HuH-7.5 (cell line): ENCODE data around the gene ABCG5.

Experiments
- DNase-seq: peaks from one replicate; pipeline ENCODE4 v3.0.0; 2011; ENCODE audit warnings: low spot score

ABCG5 gene

DNA sequence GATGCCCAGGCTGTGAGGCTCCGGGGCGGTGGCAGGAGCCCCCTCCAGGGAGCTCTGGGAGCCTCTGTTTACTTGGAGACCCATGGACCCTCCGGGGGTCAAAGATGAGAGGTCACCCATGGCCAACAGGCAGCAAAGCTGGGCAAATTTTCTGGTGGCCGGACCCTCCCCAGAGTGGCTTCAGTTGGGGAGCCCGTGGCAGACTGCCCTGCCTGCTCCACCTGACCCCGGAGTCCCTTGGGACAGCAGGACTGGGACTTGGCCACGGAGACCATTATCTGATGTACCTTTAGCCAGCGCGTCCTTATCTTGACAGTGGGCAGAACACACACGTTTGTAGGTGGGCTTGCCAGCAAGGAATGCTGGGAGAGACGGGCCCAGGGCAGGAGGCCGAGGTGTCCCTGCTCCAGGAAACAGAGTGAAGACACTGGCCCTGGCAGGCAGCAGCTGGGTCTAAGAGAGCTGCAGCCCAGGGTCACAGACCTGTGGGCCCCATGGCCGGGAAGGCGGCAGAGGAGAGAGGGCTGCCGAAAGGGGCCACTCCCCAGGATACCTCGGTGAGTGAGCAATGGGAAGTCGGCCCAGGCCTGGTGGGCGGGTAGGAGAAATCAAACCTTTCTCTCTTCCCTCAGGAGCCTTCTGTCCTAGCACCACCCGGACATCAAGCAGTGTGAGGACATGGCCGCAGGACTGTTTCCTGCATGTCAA lies at the start of gene ABCG5, which contains the start of gene ABCG8:
TSS of gene ABCG5 (minus strand) at position 280 of the 708 bp plus-strand sequence. CDS start at position 120, 160 bp downstream.
TSS of gene ABCG8 (plus strand) at position 412 of the 708 bp plus-strand sequence. CDS start at position 495, 83 bp downstream.
- no peak for DNase-seq

DNA sequence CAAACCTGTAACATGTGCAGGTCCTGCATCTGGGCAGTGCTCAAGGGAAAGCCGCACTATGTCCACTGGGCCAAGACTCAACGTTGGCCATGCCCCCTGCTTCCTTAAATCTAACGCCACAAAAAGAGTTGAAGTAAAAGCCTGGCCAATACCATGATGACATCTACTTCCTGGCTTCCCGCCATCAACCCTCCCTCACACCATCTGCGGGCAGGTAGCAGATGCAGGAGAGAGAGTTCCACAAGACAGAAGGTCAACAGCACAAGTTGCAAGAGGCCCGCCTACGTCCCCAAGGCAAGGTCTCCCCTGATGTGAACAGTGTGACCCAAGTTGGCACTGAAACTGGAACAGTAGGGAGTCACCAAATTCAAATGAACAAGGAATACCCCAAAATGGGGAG lies 48.5 kb upstream of the ABCG5 start:
- no peak for DNase-seq

DNA sequence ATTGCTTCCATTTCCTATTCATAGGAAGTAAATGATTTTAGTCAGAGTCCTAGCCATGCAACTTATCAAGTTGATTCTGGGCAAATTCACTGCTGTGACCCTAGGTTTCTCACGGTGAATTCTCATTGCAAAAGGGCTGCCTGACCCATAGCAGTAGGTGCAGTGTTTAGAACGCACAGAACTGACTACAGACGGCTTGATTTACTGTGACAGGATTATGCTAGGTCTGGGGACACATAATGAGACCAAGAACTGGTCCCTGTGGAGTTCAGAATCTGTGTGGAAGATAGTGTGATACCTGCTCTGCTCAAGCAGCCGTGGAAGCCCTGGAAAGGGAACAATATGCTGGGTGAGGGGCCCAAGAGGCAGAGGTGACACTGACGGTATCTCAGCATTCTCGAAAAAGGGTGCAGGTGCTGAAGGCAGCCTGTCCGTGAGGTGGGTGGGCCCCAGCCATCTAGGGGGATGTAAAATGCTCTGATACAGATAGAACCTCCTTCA lies 46.5 kb upstream of the ABCG5 start:
- DNase-seq = no peak

DNA sequence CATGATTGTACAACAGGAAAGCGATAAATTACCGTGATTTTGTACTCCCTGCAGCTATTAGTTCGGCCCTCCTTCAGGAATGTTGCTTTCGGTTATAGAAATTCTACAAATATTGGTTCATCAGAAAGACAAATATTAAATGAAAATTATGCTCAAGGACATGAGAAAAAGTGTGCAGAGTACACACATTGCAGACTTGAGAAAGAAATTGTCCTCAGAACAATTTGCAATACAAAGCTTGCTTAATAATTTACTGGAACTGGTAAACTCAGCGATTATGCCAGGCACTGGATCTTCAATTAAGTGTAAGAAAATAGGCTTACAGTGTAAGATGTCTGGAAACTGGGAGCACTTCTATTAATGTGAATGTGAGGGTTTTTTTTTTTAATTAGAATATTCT lies 46.0 kb upstream of the ABCG5 start:
- no peak for DNase-seq

DNA sequence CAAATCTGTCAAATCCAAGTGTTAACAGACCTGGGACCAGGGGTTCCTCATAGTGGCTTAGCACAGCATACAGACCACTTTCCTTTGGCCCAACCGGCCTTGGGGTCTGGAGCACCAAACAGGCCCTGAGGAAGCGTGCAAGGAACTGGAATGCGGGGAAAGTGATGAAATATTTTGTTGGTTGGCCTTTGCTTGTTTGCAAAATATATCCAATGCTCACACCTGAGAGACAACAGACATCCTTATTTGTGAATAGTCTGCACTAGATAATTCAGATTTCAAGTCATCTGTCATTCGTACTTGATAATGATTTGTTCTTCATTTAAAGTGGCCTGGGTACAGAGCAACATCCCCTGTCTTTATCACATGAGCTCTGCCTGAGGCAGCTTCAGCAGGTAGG lies 43.7 kb upstream of the ABCG5 start:
- no peak for DNase-seq

DNA sequence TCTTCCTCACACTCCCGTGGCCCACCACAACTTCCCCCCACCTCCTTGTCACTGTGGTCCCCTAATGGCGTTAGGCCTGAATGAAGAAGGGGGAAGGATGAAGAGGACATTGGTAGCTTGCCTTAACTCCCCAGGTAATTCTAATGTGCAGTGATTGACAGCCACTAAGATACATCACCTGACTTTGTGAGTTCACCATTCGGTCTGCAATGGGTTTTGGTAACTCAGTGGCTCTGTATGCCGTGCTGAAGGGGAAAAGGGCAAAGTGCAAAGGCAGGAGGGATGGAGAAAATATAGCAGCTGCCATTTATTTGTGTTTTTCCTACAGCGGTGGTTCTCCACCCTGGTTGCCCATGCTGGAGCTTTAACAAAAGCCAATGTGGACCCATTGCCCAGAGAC lies 42.3 kb upstream of the ABCG5 start:
- no peak for DNase-seq

DNA sequence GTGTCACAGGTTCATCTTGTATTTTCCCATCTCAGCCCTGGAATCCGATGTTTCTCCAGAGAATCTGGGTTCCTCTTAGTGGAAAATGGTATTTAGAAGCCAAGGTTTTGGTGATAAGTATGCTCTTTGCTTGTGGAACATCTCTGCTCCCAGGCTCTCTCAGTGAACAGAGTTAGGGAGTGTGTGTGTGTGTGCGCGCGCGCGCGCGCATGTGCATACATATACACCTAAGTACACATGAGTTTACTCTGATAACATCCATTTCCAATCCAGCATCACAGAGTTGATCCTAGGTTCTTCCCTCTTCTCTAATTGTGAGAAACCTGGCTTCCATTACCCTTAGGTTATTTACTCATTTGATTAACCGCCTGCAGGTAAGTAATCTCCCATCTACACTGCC lies 41.8 kb upstream of the ABCG5 start:
- DNase-seq = no peak

DNA sequence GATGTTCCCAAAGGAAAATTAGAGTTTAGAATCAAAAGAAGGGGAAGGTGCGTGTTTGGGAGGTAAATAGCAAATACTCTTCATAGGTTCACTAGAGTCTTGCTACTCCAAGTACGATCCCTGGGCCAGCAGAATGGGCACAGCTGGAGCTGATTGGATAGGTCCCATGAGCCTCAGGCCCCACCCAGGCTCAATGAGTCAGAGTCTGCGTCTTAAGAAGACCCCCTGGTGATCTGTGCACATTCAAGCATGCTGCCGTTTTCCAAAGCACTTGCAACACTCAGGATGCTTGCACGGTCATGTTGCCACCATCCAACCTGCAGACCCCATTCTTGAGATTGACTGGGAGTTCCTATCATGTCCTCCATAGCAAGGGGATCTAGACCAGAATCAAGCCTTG lies 40.6 kb upstream of the ABCG5 start:
- DNase-seq = no peak

DNA sequence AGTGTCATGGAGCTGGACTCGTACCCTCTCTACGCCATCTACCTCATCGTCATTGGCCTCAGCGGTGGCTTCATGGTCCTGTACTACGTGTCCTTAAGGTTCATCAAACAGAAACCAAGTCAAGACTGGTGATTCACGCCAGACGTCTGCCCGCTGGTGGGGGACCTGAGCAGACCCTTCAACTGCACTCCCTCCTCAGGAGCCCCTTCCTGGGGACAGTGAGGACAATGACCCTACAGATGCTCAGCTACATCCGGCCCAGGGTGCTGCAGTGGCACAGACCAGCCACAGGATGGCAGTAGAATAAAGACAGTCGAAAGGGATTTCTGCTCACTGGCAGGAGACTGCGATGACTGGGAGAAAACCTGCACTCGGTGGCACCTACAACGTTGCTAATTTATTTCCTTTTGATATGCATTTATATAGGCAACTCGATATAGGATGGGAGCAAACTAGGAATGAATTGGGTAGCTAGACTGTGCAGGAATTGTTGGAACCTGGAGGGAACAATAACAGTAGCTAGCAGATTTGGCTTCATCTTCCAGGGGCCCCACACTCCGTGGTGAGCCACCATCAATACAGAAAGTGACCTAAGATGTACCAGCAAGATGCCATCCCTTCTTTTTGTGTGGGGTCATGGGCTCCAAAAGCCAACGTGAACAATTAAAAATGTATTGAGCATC lies 39.3 kb upstream of the ABCG5 start:
- DNase-seq = peak; percentile 67

DNA sequence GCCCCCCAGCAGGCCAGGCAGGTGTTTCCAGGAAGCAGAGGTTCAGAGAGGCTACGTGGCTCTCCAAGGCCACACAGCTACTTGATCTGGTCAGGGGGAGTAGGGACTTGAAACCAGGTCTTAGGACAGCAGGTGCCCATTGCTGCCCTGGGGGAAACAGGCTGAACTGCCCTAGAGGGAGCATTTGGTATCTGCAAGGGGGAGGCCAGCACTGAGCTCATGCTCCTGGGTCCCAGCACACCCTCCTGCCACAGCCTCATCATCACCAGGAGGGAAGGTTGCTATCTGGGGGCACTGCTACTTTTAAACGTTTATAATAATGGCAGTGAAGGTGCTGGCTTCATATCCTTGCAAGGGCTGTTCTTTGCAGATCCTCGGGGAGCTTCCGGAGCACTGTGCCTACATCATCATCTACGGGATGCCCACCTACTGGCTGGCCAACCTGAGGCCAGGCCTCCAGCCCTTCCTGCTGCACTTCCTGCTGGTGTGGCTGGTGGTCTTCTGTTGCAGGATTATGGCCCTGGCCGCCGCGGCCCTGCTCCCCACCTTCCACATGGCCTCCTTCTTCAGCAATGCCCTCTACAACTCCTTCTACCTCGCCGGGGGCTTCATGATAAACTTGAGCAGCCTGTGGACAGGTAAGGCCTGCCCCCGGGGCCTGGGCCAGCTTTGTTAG lies 36.3 kb upstream of the ABCG5 start:
- no peak for DNase-seq

DNA sequence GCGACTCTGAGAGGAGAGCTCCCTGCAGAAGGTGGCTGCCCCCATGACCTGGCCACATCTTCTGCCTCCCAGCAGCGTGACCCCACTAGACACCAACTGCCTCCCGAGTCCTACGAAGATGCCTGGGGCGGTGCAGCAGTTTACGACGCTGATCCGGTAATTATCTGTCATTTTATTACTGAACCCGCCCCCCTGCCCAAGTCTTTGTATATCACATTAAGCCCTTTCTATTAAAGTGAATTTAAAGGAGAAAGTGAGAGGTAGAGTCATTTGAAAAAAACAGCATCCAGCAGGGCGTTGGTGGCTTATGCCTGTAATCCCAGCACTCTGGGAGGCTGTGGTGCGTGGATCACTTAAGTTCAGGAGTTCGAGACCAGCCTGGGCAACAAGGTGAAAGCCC lies 33.5 kb upstream of the ABCG5 start:
- no peak for DNase-seq

DNA sequence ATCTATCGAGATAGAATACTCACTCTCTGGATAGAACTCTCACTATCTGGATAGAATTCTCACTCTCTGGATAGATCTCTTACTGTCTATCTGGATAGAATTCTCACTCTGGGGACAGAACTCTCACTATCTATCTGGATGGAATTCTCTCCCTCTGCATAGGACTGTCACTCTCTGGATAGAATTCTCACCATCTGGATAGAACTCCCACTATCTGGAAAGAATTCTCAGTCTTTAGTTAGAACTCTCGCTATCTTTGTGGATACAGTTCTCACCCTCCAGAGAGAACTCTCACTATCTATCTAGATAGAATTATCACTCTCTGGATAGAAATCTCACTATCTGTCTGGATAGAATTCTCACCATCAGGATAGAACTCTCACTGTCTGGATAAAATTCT lies 16.7 kb upstream of the ABCG5 start:
- no peak for DNase-seq

DNA sequence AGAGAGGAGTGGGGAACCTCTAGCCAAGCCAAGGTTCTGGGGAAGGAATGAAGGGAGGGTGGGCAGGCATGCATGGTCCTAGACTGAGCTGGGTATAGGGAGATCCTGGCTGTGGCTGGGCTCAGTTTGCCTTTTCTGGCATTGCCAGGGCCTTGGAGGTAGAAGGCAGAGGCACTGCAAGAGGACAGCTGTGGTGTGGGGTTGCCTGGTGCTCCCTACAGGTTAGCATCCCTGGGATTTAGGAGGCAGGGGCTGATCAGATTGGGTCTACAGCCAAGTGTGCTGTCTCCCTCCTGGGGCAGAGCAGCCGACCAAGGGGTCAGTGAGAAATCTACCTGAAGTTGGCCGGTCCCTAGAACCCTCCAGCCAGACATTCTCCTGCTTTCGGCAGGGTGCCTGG lies 16.0 kb upstream of the ABCG5 start:
- no peak for DNase-seq

DNA sequence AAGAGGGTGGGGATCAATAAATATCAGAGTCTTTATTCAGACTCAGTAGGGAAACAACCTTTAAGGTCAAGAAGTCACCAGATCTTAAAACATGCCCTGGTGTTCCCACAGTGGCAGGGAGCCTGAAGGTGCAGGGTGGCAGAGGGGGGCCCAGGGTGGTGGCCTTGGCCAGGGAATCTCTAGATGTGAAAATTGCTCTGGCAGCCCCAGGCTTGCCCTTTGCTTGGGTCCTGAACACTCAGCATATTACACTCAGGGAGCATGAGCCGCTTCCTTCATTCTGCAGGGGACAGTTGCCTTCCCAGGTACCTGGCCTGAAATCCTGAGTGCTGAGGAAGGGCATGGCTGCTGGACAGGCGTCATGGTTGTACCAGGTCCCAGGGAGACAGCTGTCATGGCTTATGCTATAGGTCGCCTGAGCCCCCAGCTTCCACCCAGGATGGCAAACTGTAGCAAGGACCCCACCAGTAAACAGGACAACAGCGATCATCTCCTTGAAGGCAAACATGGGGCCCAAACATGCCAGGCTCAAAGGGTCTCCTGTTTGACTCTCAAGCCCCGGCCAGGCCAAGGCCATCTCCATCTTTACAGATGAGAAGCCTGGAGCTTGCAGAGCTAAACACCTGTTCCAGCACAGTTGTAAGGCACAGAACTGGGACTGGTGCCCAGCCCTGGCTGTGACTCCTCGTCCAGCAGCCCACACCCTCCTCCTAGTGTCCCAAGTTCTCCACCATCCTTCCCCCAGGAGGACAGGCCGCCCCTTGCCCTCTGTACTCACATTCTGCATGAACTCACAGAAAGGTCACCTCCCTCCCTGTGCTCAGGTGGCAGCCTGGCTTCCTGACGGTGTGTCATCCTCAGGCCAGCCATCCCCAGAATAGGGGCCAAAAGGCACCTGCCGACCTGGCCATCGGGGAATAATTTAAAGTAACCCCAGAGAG lies 14.8 kb upstream of the ABCG5 start:
- DNase-seq = no peak

DNA sequence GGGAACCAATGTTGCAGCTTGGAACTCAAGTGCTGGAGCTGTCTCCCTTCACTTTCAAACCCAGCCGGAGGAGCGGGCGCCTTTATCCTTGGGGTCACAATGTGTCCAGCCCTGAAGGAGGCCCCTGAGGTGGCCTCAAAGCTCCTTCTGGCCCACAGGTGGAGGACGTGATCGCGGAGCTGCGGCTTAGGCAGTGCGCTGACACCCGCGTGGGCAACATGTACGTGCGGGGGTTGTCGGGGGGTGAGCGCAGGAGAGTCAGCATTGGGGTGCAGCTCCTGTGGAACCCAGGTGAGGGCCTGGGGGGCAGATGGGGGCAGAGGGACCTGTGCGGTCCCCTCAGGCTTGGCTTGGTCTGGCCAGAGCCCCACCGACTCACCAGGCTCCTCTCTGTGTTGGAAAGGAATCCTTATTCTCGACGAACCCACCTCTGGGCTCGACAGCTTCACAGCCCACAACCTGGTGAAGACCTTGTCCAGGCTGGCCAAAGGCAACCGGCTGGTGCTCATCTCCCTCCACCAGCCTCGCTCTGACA lies 13.6 kb upstream of the ABCG5 start:
- no peak for DNase-seq

DNA sequence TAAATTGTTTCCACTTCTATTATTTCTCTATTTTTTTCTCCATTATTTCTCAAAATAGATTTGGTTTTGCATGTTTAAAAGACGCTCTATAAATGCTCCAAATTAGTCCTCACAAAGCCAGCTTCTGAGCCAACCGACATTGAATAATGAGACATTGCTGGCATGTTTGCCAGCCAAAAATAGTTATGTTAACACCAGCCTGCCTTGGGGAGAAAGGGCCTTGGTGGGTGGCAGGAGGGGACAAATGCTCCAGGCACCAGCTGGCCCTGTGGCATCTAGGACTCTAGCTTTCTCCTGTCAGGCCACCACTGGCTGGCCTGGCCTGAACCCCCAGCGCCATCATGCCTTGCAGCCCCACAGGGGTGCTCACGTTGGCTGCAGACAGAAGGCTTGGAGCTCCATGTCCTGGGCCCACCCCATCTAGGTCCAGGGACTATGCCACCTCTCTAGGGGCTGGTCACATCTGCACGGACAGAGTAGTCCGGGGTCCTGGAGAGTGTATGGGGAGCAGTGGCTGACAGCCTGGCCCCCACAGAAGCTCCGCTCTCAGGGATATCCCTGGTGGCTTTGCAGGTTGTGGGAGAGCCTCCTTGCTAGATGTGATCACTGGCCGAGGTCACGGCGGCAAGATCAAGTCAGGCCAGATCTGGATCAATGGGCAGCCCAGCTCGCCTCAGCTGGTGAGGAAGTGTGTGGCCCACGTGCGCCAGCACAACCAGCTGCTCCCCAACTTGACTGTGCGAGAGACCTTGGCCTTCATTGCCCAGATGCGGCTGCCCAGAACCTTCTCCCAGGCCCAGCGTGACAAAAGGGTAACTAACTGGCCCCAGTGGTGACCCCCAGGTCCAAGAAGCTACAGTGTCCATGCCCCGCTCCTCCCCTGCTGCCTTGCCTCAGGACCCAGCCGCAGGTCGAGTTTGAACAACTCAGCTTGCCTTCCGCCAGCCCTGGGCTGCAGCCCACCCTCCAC lies 12.7 kb upstream of the ABCG5 start:
- DNase-seq = no peak

DNA sequence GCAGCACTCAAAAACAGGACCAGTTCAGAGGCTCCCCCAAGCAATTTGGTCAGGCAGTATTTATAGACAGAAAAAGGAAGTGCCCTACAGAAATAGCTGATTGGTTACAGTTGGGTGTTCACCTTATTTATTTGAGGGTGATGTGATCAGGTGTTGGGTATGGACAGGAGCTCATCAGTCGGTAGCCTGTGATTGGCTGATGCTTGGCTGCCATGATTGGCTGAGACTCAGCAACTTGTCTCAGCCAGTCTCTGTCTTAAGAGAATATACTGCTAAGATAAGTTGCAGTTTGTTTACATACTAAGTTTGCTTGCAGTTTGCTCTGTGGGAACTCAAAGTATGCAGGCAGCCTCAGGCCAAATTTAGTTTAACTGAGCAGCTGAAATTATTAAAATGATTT lies 9.6 kb upstream of the ABCG5 start:
- DNase-seq = no peak

DNA sequence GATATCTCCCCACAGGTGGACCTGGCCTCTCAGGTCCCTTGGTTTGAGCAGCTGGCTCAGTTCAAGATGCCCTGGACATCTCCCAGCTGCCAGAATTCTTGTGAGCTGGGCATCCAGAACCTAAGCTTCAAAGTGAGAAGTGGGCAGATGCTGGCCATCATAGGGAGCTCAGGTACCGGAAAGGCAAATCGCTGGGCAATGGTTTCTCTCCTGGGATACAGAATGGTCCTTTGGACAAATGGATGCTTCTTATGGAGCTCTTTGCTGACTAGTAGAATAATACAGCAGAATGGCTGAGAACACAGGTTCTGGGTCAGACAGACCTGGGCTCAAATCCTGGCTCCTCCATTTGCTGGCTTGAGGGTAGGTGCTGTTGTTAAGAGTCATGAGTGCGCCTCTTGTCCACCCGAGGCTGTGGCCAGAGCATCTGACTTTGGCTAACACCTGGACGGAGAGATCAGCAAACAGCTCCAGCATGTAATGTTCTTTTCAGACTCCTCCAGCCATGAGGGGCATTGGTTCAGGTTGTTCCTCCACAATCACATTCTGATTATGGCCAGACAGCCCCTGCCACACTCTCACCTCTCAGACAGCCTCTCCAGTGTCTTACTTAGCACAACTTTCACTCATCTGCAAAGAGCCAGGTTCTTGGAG lies 7.6 kb upstream of the ABCG5 start:
- DNase-seq = no peak

DNA sequence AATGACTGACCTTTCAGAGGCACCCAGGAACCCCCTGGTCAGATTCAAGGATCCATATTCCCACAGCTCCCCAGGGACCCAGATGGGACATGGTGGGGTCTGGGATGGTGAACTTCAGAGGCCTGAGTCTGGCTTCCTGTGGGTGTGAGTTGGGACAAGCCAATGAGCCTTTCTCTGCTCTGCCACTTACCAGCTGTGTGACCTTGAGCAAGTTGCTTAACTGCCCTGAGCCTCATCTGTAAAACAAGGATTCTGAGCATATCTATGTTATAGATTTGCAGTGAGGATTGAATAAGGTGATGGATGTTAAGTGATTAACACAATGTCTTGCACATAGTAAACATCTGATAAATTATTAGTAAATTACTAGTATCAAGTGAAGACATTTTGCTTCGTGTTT lies 6.5 kb upstream of the ABCG5 start:
- DNase-seq = no peak

DNA sequence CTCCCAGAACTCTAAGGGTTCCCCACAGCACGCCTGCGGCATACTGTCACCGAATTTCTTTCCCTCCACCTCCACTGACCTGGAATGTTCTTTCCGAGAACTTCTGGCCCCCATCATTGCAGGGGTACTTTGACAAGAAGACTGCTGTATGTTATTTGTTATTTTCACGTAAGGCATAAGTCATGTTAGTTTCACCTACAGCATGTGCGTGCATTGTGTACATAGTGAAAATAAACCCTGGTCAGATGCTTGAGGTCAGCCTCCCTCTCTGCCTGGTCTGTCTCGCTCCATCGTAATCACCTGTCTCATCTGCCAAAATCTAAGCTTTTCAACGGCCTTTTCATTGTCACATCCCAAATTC lies 4.2 kb upstream of the ABCG5 start:
- DNase-seq = no peak
